ENCODE results near the gene FAM187B. TPM values are rescaled to one million over a fixed set of nuclear protein-coding genes. Genes with fewer than 3 reads are reported as not detected.

The FAM187B gene
- polyA plus RNA-seq, 1 of the 3 experiments (the other 2 are of a cell fraction): not detected

GRCh38 chr19:35212241-35212640 is 16.3 kb downstream of the FAM187B start:
- Histone ChIP-seq H3K9me3 (no peaks in the 10 kb centered on the region), H3K27ac (ENCODE audit: low read depth in 2 of 2, low read length in 1 of 2) (no peak overlapping the region)

GRCh38 chr19:35211545-35212230 is 16.9 kb downstream of the FAM187B start:
- WGBS (ENCODE audit: low lambda C conversion rate): 71% methylated on average over 5 of the region's 7 CpGs
- Histone ChIP-seq H3K36me3 (replicated peaks in 1 of 2; ENCODE audit: control insufficient read depth in 1 of 2, insufficient read depth in 2 of 2, low read length in 1 of 2) (no peaks in the 10 kb centered on the region), H2AFZ (ENCODE audit: low read depth) (no peak overlapping the region), H3K4me2 (no peak overlapping the region), H3K27me3 (ENCODE audit: insufficient read depth) (peaks cover 7% of the 10 kb centered on the region; the same call in 1 of the 2 replicates), H3K4me1 (ENCODE audit: control insufficient read depth in 1 of 2, insufficient read depth in 2 of 2, low read depth in 1 of 2, low read length in 1 of 2) (peaks cover 8 to 9% of the 10 kb centered on the region in 2 experiments; a peak in 2 of 4 replicates), H3K4me3 (ENCODE audit: low read depth in 2 of 2, low read length in 1 of 2) (no peak overlapping the region), H3K27ac (ENCODE audit: low read depth in 2 of 2, low read length in 1 of 2) (no peak overlapping the region), H3F3A (replicated peaks; ENCODE audit: insufficient read depth) (no peaks in the 10 kb centered on the region), H4K20me1 (ENCODE audit: insufficient read depth) (no peaks in the 10 kb centered on the region), H3K9me3 (no peaks in the 10 kb centered on the region), H3K9ac (no peak overlapping the region), H3K9me2 (no peaks in the 10 kb centered on the region), H3K79me2 (ENCODE audit: insufficient read depth) (no peaks in the 10 kb centered on the region)
- POLR2A ChIA-PET: no interaction called here
- no peak for DNase-seq
- CTCF ChIA-PET: interaction anchor here (1.4 kb wide), 1 partner anchor 70 kb away, joined by 5 read pairs; no protein-coding TSS in a partner anchor
- TF ChIP-seq GATA2 (CRISPR knock-in tag; IDR thresholded peaks at IDR 0.05): no peak
- no peak for TF ChIP-seq TCF12 (IDR thresholded peaks at IDR 0.05)
- no peak for TF ChIP-seq IRF3 (IDR thresholded peaks at IDR 0.05; ENCODE audit: low read depth, low read length)
- TF ChIP-seq SMC3 (IDR thresholded peaks at IDR 0.05; ENCODE audit: low read depth, low read length): no peak
- no peak for TF ChIP-seq JUND (IDR thresholded peaks at IDR 0.05)
- TF ChIP-seq TEAD4 (IDR thresholded peaks at IDR 0.05; ENCODE audit: borderline replicate concordance, insufficient read depth): no peak
- TF ChIP-seq USF1 (IDR thresholded peaks at IDR 0.05; ENCODE audit: borderline replicate concordance, low read depth): no peak
- no peak for TF ChIP-seq MAX (IDR thresholded peaks at IDR 0.05; ENCODE audit: low read depth)
- no peak for TF ChIP-seq PBX3 (IDR thresholded peaks at IDR 0.05)
- no peak for TF ChIP-seq SIN3A (IDR thresholded peaks at IDR 0.05; ENCODE audit: borderline replicate concordance, low read depth, low read length)
- TF ChIP-seq FOSL2 (IDR thresholded peaks at IDR 0.05; ENCODE audit: borderline replicate concordance, low read depth): no peak
- TF ChIP-seq FOXM1 (IDR thresholded peaks at IDR 0.05; ENCODE audit: low read depth): no peak

More at GRCh38 chr19:35212241-35212640, 16.3 kb downstream of the FAM187B start:
- no peak for DNase-seq
- no peak overlapping the region for H3K4me3 ChIP-seq (ENCODE audit: low read depth in 2 of 2, low read length in 1 of 2)
- CTCF ChIA-PET: interaction anchor here (1.4 kb wide), 1 partner anchor 70 kb away, joined by 5 read pairs; no protein-coding TSS in a partner anchor
- H3K79me2 ChIP-seq (ENCODE audit: insufficient read depth): no peaks in the 10 kb centered on the region
- H3K9ac ChIP-seq: no peak overlapping the region
- H2AFZ ChIP-seq (ENCODE audit: low read depth): no peak overlapping the region
- no peaks in the 10 kb centered on the region for H3K36me3 ChIP-seq (replicated peaks in 1 of 2; ENCODE audit: control insufficient read depth in 1 of 2, insufficient read depth in 2 of 2, low read length in 1 of 2)
- POLR2A ChIA-PET: no interaction called here
- H3K4me2 ChIP-seq: no peak overlapping the region
- TF ChIP-seq POLR2AphosphoS5 (IDR thresholded peaks at IDR 0.05; ENCODE audit: low read depth, low read length): no peak
- no peak for TF ChIP-seq PBX3 (IDR thresholded peaks at IDR 0.05)
- no peak for TF ChIP-seq MEF2A (IDR thresholded peaks at IDR 0.05; ENCODE audit: borderline replicate concordance, low read depth)
- no peak for TF ChIP-seq CTCF (IDR thresholded peaks at IDR 0.05)
- TF ChIP-seq TAF1 (IDR thresholded peaks at IDR 0.05; ENCODE audit: borderline replicate concordance, low read depth, low read length): no peak
- no peak for TF ChIP-seq RFX5 (IDR thresholded peaks at IDR 0.05; ENCODE audit: low read length)
- TF ChIP-seq FOSL2 (IDR thresholded peaks at IDR 0.05; ENCODE audit: borderline replicate concordance, low read depth): no peak
- no peak for TF ChIP-seq MXI1 (IDR thresholded peaks at IDR 0.05; ENCODE audit: low read depth, low read length)
- peaks cover 7% of the 10 kb centered on the region; the same call in 1 of the 2 replicates for H3K27me3 ChIP-seq (ENCODE audit: insufficient read depth)
- H3K4me1 ChIP-seq (ENCODE audit: control insufficient read depth in 1 of 2, insufficient read depth in 2 of 2, low read depth in 1 of 2, low read length in 1 of 2): peaks cover 8 to 9% of the 10 kb centered on the region in 2 experiments; a peak in 2 of 4 replicates
- no peaks in the 10 kb centered on the region for H4K20me1 ChIP-seq (ENCODE audit: insufficient read depth)
- H3F3A ChIP-seq (replicated peaks; ENCODE audit: insufficient read depth): no peaks in the 10 kb centered on the region
- no peaks in the 10 kb centered on the region for H3K9me2 ChIP-seq
- 46% methylated on average over 7 of the region's 7 CpGs for WGBS (ENCODE audit: low lambda C conversion rate)
